Measurements from ENCODE around the gene ZNF782.

DNA sequence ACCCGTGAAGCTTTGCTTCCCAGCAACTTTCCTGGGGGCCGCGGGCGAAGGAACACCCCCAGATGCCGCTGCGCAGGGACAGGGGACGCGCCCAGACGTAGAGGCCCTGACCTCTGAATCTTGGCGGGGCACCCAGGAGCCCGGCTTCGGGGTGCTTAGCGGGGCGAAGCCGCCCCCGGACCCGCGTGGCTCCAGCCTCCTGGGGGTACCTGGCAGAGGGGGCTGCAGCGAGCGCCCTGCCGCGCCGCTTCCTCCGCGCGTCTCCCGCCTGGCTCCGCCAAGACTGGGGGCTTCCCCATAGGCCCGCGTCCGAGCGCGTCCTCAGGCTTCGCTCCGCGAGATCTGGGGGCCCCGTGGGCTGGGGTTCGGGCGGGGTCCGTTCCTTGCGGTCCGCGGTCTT, 23.0 kb upstream of the ZNF782 start:
- TF ChIP-seq, protein P1, sequence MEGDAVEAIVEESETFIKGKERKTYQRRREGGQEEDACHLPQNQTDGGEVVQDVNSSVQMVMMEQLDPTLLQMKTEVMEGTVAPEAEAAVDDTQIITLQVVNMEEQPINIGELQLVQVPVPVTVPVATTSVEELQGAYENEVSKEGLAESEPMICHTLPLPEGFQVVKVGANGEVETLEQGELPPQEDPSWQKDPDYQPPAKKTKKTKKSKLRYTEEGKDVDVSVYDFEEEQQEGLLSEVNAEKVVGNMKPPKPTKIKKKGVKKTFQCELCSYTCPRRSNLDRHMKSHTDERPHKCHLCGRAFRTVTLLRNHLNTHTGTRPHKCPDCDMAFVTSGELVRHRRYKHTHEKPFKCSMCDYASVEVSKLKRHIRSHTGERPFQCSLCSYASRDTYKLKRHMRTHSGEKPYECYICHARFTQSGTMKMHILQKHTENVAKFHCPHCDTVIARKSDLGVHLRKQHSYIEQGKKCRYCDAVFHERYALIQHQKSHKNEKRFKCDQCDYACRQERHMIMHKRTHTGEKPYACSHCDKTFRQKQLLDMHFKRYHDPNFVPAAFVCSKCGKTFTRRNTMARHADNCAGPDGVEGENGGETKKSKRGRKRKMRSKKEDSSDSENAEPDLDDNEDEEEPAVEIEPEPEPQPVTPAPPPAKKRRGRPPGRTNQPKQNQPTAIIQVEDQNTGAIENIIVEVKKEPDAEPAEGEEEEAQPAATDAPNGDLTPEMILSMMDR (IDR thresholded peaks at IDR 0.05; ENCODE audit: insufficient read depth, low read length, poor library complexity, severe bottlenecking), result no peak
- TF ChIP-seq EZH2phosphoT487 (conservative IDR thresholded peaks at IDR 0.05; ENCODE audit: low read length), result no peak

Measured in SU-DHL-6 (cell line).